HCT116 (cell line): ENCODE results near the gene MEF2B. TPM values are rescaled to one million over a fixed set of nuclear protein-coding genes. Genes with fewer than 3 reads are reported as not detected.

Experiments used
- ATAC-seq: fragments of 200-7000 bp; cut with Tn5 transposase; 2 replicates; pipeline ENCODE4 v1.9.1; 2020; ENCODE audit warnings: mild to moderate bottlenecking, moderate library complexity
- BruUV-seq: library from RNA; stranded (reverse); fragments of 400-500 nt; replicated peaks from 2 replicates; lab custom pipeline; 2021; lab: Mats Ljungman, UMichigan
- CTCF ChIA-PET: fragments of 300-600 bp; sonication (Branson Sonifier 250); formaldehyde crosslinking; loops from one replicate; lab custom pipeline; 2021; ENCODE audit warnings: antibody characterized with exemption; lab: Charles Lee
- POLR2A ChIA-PET: fragments of 300-600, 350-600 bp; sonication (Branson Sonifier 250); formaldehyde crosslinking; loops from one replicate; lab custom pipeline; 2021; ENCODE audit warnings: antibody characterized with exemption; lab: Charles Lee
- RAD21 ChIA-PET, 2 experiments: fragments of 300-600 bp; sonication (Branson Sonifier 250); formaldehyde crosslinking; loops; one replicate each; lab custom pipeline; 2023; ENCODE audit warnings: low total read pairs in 2 of 2; ENCODE audit not compliant: uncharacterized antibody in 2 of 2, unreplicated experiment in 2 of 2, low non-redundant PET in 1 of 2; lab: Charles Lee
- DNase-seq: peaks from one replicate; pipeline ENCODE4 v3.0.0-alpha.2; 2010; ENCODE audit warnings: low read depth, low spot score
- H2AFZ ChIP-seq: fragments of 200-600 bp; shearing (Covaris generic), sonication (generic); 2 replicates; pipeline ENCODE4 v1.6.1; 2017; ENCODE audit warnings: low read depth, mixed run types, mixed read lengths, antibody characterized with exemption, low read length; ENCODE audit not compliant: poor library complexity, severe bottlenecking
- H3K27ac ChIP-seq: 2 replicates; pipeline ENCODE4 v1.5.1; 2012; ENCODE audit warnings: low read depth, low read length
- H3K27me3 ChIP-seq: fragments of 200-600 bp; sonication (generic); 2 replicates; pipeline ENCODE4 v1.6.1; 2016; ENCODE audit warnings: mixed run types, low read length, mixed read lengths; ENCODE audit not compliant: insufficient read depth
- H3K36me3 ChIP-seq, 2 experiments: fragments of 200-500 bp in 1 of 2; fragments of 200-600 bp in 1 of 2; sonication (Bioruptor generic) in 1 of 2; sonication (generic) in 1 of 2; 2 replicates each; pipeline versions ENCODE4 v1.5.1 to v1.6.1; 2014 to 2016; ENCODE audit warnings: low read length in 2 of 2, inconsistent platforms in 1 of 2, mixed read lengths in 1 of 2, mixed run types in 1 of 2; ENCODE audit not compliant: insufficient read depth in 2 of 2, control insufficient read depth in 1 of 2
- H3K4me1 ChIP-seq, 2 experiments: fragments of 200-600 bp in 1 of 2; sonication (generic) in 1 of 2; 2 replicates each; pipeline versions ENCODE4 v1.5.1 to v1.6.1; 2012 to 2017; ENCODE audit warnings: low read length in 2 of 2, inconsistent platforms in 1 of 2, mild to moderate bottlenecking in 1 of 2, mixed read lengths in 1 of 2, mixed run types in 1 of 2, moderate library complexity in 1 of 2; ENCODE audit not compliant: insufficient read depth in 2 of 2, control insufficient read depth in 1 of 2
- H3K4me2 ChIP-seq: fragments of 200-600 bp; sonication (generic); 2 replicates; pipeline ENCODE4 v1.6.1; 2017; ENCODE audit warnings: mixed run types, low read length, mixed read lengths
- H3K4me3 ChIP-seq, 2 experiments: fragments of 200-600 bp in 1 of 2; sonication (generic) in 1 of 2; replicated peaks in 1 of 2; 2 replicates each; pipeline ENCODE4 v1.5.1; 2011 to 2016; ENCODE audit warnings: low read length in 2 of 2, control low read depth in 1 of 2, low read depth in 1 of 2, mild to moderate bottlenecking in 1 of 2, mixed read lengths in 1 of 2, mixed run types in 1 of 2
- H3K79me2 ChIP-seq: fragments of 200-600 bp; sonication (generic); 2 replicates; pipeline ENCODE4 v1.6.1; 2017; ENCODE audit warnings: mild to moderate bottlenecking, mixed run types, low read length, moderate library complexity, mixed read lengths; ENCODE audit not compliant: insufficient read depth
- H3K9ac ChIP-seq: fragments of 200-600 bp; sonication (generic); 2 replicates; pipeline ENCODE4 v1.6.1; 2016; ENCODE audit warnings: low read length, mixed read lengths
- H3K9me2 ChIP-seq: fragments of 200-600 bp; sonication (generic), shearing (Covaris generic); 2 replicates; pipeline ENCODE4 v1.6.1; 2017; ENCODE audit warnings: mixed run types, mild to moderate bottlenecking, moderate library complexity; ENCODE audit not compliant: insufficient read depth
- H3K9me3 ChIP-seq, 2 experiments: fragments of 200-500 bp in 1 of 2; fragments of 200-600 bp in 1 of 2; sonication (Bioruptor generic) in 1 of 2; sonication (generic) in 1 of 2; 2 replicates each; pipeline ENCODE4 v1.6.1; 2014 to 2017; ENCODE audit warnings: low read length in 2 of 2, mixed read lengths in 2 of 2, inconsistent platforms in 1 of 2, low read depth in 1 of 2, mild to moderate bottlenecking in 1 of 2, mixed run types in 1 of 2, moderate library complexity in 1 of 2; ENCODE audit not compliant: control insufficient read depth in 1 of 2, insufficient read depth in 1 of 2
- H4K20me1 ChIP-seq: fragments of 200-600 bp; sonication (generic), shearing (Covaris generic); 2 replicates; pipeline ENCODE4 v1.6.1; 2017; ENCODE audit warnings: mixed run types, mild to moderate bottlenecking, moderate library complexity; ENCODE audit not compliant: insufficient read depth
- CBX3 ChIP-seq: IDR thresholded peaks from 2 replicates; pipeline ENCODE4 v1.6.1; 2012; ENCODE audit warnings: low read depth
- CEBPB ChIP-seq: IDR thresholded peaks from 2 replicates; pipeline ENCODE4 v1.6.1; 2012; ENCODE audit warnings: low read depth
- EGR1 ChIP-seq: IDR thresholded peaks from 2 replicates; pipeline ENCODE4 v1.6.1; 2012; ENCODE audit warnings: low read depth
- ELF1 ChIP-seq: IDR thresholded peaks from 2 replicates; pipeline ENCODE4 v1.6.1; 2012; ENCODE audit warnings: low read depth, borderline replicate concordance
- EZH2phosphoT487 ChIP-seq: fragments of 200-600 bp; IDR thresholded peaks from 2 replicates; pipeline ENCODE4 v1.6.1; 2018; ENCODE audit warnings: antibody characterized with exemption, borderline replicate concordance
- FOSL1 ChIP-seq: IDR thresholded peaks from 2 replicates; pipeline ENCODE4 v1.6.1; 2012; ENCODE audit warnings: low read depth
- JUND ChIP-seq: IDR thresholded peaks from 2 replicates; pipeline ENCODE4 v1.6.1; 2012
- POLR2A ChIP-seq: IDR thresholded peaks from 2 replicates; pipeline ENCODE4 v1.7.0; 2011; ENCODE audit warnings: borderline replicate concordance; ENCODE audit not compliant: insufficient read depth, insufficient read length; ENCODE audit errors: extremely low read depth
- POLR2AphosphoS5 ChIP-seq: IDR thresholded peaks from 2 replicates; pipeline ENCODE4 v1.6.1; 2011; ENCODE audit warnings: mild to moderate bottlenecking, low read depth, low read length, moderate library complexity
- RAD21 ChIP-seq: IDR thresholded peaks from 2 replicates; pipeline ENCODE4 v1.6.1; 2012; ENCODE audit warnings: low read depth, mild to moderate bottlenecking
- REST ChIP-seq: IDR thresholded peaks from 2 replicates; pipeline ENCODE4 v1.6.1; 2012; ENCODE audit warnings: low read depth
- SIN3A ChIP-seq: IDR thresholded peaks from 2 replicates; pipeline ENCODE4 v1.6.1; 2012; ENCODE audit warnings: low read depth
- SP1 ChIP-seq: IDR thresholded peaks from 2 replicates; pipeline ENCODE4 v1.6.1; 2012; ENCODE audit warnings: low read depth
- ZFX ChIP-seq: fragments of 450-650 bp; IDR thresholded peaks from 2 replicates; pipeline ENCODE4 v1.6.1; 2017
- ZNF274 ChIP-seq: fragments of 200-500 bp; sonication (Bioruptor generic); IDR thresholded peaks from 2 replicates; pipeline ENCODE4 v1.6.1; 2014; ENCODE audit warnings: mild to moderate bottlenecking, low read depth, low read length, inconsistent platforms
- intact Hi-C: fragments of 100-400 bp; cut with micrococcal nuclease; formaldehyde crosslinking; loops from 2 replicates; pipeline ENCODE4 v1.10.0; 2022
- total RNA-seq: library from RNA; stranded (reverse); gene quantifications from one replicate; pipeline ENCODE4 v1.2.1, GENCODE V29; 2021; ENCODE audit not compliant: unreplicated experiment
- TF ChIP-seq, protein P1 (sequence below): IDR thresholded peaks from 2 replicates; pipeline ENCODE4 v1.6.1; 2012
- TF ChIP-seq, protein P2 (sequence below), 3 experiments: fragments of 200-600 bp in 1 of 3; sonication (generic) in 1 of 3; IDR thresholded peaks in 2 of 3; conservative IDR thresholded peaks in 1 of 3; 2 replicates each; pipeline ENCODE4 v1.5.1; 2012 to 2017; ENCODE audit warnings: low read depth in 2 of 3, low read length in 2 of 3, antibody characterized with exemption in 1 of 3, borderline replicate concordance in 1 of 3, control low read depth in 1 of 3, mild to moderate bottlenecking in 1 of 3, mixed read lengths in 1 of 3, mixed run types in 1 of 3, moderate library complexity in 1 of 3; ENCODE audit not compliant: insufficient read depth in 1 of 3

MEF2B gene
- total RNA-seq, 1 experiment from 2014 or later = 7.9 TPM

- H3K27ac ChIP-seq = no peak overlapping the region
- H2AFZ ChIP-seq = no peak overlapping the region
- no TSS peak for BruUV-seq
- ChIA-PET CTCF (no interaction called here), POLR2A (interaction anchor here (1.0 kb wide), 1 partner anchor 9 kb away, joined by 3 read pairs; no protein-coding TSS in a partner anchor), RAD21 (no interaction called here)
- TF ChIP-seq, protein P1, sequence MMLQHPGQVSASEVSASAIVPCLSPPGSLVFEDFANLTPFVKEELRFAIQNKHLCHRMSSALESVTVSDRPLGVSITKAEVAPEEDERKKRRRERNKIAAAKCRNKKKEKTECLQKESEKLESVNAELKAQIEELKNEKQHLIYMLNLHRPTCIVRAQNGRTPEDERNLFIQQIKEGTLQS = no peak
- TF ChIP-seq EZH2phosphoT487 = no peak
- no peak for TF ChIP-seq ZNF274
- no peak for TF ChIP-seq SP1
- TF ChIP-seq SIN3A = no peak
- no peak for TF ChIP-seq POLR2A
- no peak for TF ChIP-seq ZFX
- no peak for TF ChIP-seq CEBPB
- TF ChIP-seq POLR2AphosphoS5 = no peak
- TF ChIP-seq, protein P2, sequence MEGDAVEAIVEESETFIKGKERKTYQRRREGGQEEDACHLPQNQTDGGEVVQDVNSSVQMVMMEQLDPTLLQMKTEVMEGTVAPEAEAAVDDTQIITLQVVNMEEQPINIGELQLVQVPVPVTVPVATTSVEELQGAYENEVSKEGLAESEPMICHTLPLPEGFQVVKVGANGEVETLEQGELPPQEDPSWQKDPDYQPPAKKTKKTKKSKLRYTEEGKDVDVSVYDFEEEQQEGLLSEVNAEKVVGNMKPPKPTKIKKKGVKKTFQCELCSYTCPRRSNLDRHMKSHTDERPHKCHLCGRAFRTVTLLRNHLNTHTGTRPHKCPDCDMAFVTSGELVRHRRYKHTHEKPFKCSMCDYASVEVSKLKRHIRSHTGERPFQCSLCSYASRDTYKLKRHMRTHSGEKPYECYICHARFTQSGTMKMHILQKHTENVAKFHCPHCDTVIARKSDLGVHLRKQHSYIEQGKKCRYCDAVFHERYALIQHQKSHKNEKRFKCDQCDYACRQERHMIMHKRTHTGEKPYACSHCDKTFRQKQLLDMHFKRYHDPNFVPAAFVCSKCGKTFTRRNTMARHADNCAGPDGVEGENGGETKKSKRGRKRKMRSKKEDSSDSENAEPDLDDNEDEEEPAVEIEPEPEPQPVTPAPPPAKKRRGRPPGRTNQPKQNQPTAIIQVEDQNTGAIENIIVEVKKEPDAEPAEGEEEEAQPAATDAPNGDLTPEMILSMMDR (IDR thresholded peaks at IDR 0.05 in 2 of 3, conservative IDR thresholded peaks at IDR 0.05 in 1 of 3; ENCODE audit: borderline replicate concordance in 1 of 3, insufficient read depth in 1 of 3, low read depth in 2 of 3, low read length in 2 of 3) = no peak
- no peak for TF ChIP-seq REST
- no peak for TF ChIP-seq RAD21
- TF ChIP-seq ELF1 = no peak
- no peak for TF ChIP-seq JUND
- TF ChIP-seq CBX3 = no peak
- TF ChIP-seq FOSL1 = no peak
- no peak for TF ChIP-seq EGR1
- no peaks in the 10 kb centered on the region for H3K27me3 ChIP-seq
- H3K79me2 ChIP-seq = no peaks in the 10 kb centered on the region
- ATAC-seq (no peak), DNase-seq (no peak)
- H3K4me3 ChIP-seq = no peak overlapping the region
- H3K4me2 ChIP-seq = no peak overlapping the region
- no peaks in the 10 kb centered on the region for H3K9me3 ChIP-seq
- H4K20me1 ChIP-seq = no peaks in the 10 kb centered on the region
- no peak overlapping the region for H3K9ac ChIP-seq
- no peaks in the 10 kb centered on the region for H3K9me2 ChIP-seq
- H3K4me1 ChIP-seq = no peaks in the 10 kb centered on the region
- no peaks in the 10 kb centered on the region; a peak in 1 of 4 replicates for H3K36me3 ChIP-seq
- intact Hi-C loops = no loop called here
Measured at GRCh38 chr19:19154768-19155494, 15.1 kb downstream of the MEF2B start.
